GM18520 (cell line): ENCODE measurements around the gene EGFL6.

Source experiments
- ATAC-seq: cut with Tn5 transposase; IDR thresholded peaks from one replicate; pipeline ENCODE4 v1.9.1; 2021; ENCODE audit not compliant: unreplicated experiment

Gene EGFL6, protein sequence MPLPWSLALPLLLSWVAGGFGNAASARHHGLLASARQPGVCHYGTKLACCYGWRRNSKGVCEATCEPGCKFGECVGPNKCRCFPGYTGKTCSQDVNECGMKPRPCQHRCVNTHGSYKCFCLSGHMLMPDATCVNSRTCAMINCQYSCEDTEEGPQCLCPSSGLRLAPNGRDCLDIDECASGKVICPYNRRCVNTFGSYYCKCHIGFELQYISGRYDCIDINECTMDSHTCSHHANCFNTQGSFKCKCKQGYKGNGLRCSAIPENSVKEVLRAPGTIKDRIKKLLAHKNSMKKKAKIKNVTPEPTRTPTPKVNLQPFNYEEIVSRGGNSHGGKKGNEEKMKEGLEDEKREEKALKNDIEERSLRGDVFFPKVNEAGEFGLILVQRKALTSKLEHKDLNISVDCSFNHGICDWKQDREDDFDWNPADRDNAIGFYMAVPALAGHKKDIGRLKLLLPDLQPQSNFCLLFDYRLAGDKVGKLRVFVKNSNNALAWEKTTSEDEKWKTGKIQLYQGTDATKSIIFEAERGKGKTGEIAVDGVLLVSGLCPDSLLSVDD

DNA sequence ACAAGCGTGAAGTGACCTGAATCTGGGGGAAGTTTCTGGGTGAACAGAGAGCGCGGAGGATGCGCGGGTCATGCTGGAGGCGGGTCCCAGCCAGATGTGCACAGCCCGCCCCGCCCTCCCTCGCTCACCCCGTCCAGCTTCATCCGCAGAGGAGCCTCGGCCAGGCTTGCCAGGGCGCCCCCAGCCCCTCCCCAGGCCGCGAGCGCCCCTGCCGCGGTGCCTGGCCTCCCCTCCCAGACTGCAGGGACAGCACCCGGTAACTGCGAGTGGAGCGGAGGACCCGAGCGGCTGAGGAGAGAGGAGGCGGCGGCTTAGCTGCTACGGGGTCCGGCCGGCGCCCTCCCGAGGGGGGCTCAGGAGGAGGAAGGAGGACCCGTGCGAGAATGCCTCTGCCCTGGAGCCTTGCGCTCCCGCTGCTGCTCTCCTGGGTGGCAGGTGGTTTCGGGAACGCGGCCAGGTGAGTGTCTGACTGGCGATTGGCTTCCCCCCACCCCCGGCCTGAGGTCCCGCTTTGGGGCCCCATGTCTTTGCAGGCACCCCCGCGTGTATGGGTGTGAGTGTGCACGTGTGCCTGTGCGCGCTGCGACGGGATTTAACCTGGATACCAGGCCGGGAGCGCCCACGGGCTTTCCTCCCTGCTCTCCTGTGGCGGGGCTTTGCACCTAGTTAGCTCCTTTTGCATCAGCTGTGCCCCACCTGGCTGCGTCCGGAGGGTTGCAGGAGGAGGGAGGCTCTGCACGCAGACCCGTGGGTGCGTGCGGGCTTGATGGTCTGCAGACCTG, at the start of gene EGFL6:
Gene EGFL6 (plus strand): TSS at position 123 of the 782 bp plus-strand sequence. CDS start 261 bp downstream, at position 384.
- no peak for ATAC-seq

DNA sequence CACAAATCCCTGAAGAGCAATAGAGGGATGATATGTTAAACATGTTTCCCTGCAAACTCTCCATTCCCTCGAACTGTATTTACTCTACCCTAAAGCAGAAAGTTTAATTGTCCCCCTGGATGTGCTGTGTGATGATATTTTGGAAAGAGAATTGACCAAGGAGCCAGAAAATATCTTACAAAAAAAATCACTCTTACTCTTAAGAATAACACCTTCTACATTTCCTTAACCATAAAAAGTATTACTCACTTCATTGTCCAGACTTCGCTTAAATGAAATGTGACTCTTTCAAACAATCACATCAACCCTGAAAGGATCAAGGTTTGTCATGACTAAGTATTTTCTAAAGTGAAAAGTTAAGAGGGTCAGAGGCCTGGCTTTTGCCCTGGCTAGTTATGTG, 49.0 kb upstream of the EGFL6 start:
- ATAC-seq = no peak

GRCh38 chrX:13520936-13521335, 48.5 kb upstream of the EGFL6 start:
- ATAC-seq = no peak

GRCh38 chrX:13522811-13523210, 46.6 kb upstream of the EGFL6 start:
- no peak for ATAC-seq

- ATAC-seq = no peak
Measured at GRCh38 chrX:13533726-13534125, 35.7 kb upstream of the EGFL6 start.

- no peak for ATAC-seq
Measured at GRCh38 chrX:13535376-13536165, 33.8 kb upstream of the EGFL6 start.

DNA sequence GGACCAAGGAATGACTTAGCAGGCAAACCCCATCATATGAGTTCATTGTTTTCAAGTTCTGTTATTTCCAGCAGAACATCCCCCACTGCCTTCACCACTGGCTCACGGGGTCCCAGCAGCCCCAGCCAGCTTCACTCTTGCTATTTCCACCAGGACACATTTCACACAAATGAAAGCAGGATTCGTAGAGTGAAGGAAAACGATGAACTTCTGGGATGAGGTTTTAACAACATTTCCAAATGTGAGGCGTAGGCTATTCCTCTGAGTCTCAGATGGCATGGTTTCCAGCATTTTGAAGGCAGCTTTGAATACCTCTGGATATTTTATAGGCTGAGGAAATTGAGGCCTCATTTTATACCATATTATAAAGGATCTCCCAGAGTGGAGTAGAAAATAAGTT, 32.9 kb upstream of the EGFL6 start:
- no peak for ATAC-seq

DNA sequence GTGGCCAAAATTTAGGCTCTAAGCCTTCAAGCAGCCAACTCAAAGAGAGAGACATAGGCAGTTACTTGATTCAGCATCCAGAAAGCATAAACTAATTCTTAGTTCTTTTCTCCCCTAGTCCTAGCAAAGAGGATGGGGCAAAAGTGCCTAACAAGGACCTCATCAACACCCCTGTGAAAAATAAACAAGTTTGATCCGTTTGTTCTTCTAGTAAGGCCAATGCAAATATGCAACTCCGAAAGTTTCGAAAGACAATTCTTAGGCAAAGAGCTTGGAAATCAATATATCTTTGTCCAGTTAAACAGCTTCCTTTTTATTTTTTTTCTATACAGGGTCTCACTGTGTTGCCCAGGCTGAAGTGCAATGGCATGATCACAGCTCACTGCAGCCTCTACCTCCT, 31.0 kb upstream of the EGFL6 start:
- ATAC-seq = no peak

GRCh38 chrX:13540602-13541001, 28.8 kb upstream of the EGFL6 start:
- ATAC-seq = no peak

DNA sequence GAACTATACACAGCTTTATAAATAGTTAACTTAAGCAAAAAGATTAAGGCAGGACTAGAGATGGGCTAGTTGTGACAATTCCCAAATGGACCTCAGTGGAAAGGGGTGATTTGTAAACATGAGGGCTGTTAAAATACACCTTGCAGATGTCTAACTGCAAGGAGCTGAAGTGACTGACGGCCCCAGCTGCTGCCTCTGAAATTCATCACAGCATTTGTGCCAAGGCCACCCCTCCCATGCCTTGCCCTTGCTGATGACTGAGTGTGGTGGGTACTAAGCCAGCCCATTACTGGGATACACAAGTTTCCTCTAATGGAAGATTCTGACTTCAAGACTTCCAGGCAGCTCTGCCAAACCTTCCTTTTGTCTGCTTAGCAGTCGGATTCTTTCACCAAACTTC, 23.7 kb upstream of the EGFL6 start:
- ATAC-seq = no peak

DNA sequence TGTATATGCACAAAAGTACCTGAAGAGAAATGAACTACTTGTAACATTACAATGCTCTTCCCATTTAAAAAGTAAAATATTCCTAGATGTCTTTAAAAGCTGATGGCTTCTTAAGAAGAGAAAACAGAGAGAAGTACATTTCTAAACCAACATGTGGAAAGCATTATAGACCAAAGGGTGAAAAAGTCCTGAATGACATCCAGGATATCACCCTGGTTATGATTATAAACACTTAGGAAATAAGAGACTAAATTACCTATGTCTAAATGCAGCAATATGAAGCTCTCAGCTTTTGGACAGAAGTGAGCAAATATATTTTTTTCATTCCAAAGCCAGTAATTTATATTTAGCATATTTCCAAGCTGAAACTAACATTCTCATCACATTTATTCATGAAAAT, 21.7 kb upstream of the EGFL6 start:
- ATAC-seq = no peak

DNA sequence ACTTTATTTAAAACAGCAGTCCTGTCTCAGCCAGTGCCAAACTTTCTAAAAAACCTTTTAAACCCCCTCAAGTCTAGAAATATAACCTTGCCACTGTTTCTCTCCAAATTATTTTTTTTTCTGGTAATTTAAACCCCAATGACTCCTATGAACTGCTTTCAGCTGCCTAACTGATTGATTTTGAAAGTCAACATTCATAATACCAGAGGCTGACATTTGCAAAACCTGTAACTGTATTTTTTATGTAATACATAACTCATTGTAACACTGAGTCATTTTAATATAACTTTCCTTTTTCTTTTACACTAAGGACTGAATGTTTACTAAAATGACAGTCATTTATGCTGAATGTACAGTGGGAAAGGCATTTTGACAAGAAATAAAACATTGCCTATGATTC, 19.1 kb upstream of the EGFL6 start:
- ATAC-seq = no peak

GRCh38 chrX:13551610-13552009, 17.8 kb upstream of the EGFL6 start:
- no peak for ATAC-seq

- ATAC-seq = no peak
Measured at GRCh38 chrX:13552892-13553291, 16.5 kb upstream of the EGFL6 start.

GRCh38 chrX:13565511-13565910, 3.9 kb upstream of the EGFL6 start:
- no peak for ATAC-seq

DNA sequence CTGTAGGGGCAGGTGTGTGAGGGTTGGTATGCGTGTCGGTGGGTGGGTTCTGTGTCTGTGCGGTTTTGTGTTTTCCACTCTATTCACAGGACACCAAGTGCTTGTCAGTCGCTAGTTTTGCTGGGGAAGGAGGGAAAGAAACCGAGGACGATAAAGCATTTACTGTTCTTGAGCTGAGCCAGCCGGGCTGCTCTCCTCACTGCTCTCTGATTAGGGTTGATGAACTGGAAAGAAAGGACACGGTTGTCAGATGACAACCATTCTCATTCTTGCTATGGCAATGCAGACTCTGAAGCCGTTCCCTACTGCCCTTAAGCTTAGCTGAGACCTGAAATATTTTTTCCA, 832 bp downstream of the EGFL6 start:
- ATAC-seq = no peak

GRCh38 chrX:13571136-13571535, 1.7 kb downstream of the EGFL6 start:
- no peak for ATAC-seq

DNA sequence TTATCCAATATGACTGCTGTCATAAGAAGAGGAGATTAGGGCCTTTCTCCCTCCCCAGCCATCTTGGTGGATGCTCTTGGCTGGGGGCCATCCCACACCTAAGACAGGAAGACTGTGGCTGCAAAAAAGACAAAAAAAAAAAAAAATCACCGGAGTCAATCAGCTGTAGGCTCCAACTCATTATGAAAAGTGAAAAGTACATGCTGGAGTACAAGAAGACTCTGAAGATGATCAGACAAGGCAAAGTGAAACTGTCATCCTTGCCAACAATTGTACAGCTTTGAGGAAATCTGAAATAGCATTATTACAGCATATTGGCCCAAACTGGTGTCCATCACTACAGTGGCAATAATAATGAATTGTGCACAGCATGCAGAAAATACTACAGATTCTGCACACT, 5.2 kb downstream of the EGFL6 start:
- ATAC-seq = no peak

DNA sequence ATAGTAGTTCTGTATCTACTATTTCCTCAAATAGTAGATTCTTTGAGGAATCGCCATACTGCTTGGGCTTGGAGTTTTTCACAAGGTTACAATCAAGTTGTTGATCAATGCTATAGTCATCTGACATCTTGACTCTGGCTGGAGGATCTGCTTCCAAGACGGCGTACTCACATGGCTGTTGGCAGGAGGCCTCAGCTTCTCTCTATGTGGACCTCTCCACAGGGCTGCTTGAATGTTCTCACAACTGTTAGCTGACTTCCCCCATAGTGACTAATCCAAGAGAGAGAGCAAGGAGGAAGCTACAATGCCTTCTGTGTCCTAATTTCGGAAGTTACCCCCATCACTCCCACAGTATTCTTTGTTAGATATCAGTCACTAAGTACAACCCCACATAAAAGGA, 10.3 kb downstream of the EGFL6 start:
- no peak for ATAC-seq

GRCh38 chrX:13581554-13581953, 12.2 kb downstream of the EGFL6 start:
- no peak for ATAC-seq

DNA sequence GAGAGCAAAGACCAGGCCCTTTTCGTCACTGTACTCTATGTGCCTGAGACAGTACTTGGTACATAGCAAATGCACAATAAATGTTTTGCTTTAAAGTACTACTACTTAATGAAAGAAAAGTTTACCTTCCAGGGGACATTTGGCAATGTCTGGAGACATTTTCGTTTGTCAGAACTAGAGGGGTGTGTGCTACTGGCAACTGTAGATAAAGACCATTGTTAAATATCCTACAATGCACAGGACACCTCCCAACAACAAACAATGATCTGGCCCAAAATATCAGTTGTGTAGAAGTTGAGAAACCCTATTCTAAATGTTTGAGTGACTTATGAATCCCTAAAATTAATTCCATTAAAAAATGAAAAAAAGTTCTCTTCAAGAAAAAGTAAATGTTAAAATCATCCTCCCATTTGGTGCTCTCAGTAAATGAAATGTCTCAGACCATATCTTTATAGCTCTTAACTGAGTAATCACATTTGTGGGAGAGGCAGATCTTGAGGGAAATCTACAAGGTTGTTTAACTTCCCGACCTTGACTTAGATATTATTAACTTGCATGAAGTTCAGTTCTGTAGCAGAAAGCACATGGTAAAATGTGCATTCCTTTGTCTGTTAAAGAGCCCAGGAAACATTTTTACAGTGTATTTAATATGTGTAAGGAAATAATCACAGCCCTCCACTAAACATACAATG, 18.5 kb downstream of the EGFL6 start:
- ATAC-seq = no peak
